Measurements from ENCODE around the gene INPP5E. TPM values are rescaled to one million over a fixed set of nuclear protein-coding genes. Genes with fewer than 3 reads are reported as not detected.

The INPP5E gene
- total RNA-seq, 4 donors from 2014 or later = 6.7 to 19.8 (median 19.2) TPM

DNA sequence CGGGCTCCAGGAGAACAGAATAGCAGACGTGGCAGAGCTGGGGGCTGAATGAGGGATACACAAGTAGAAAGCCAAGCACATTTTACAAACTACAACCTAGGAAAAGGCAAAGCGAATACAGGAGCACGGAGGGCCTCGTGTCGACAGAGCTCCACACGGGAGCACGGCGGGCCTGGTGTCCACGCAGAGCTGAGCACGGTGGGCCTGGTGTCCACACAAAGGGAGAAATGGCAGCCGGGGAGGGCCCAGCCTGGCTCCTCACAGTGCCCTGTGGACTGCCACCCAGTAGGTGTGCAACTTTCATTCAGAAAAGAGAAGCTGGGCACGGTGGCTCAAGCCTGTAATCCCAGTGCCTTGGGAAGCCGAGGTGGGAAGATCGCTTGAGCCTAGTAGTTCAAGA is 3.4 kb upstream of the INPP5E start:
- no peak for DNase-seq
- no peak overlapping the region for H3K4me3 ChIP-seq
- TF ChIP-seq, protein P1, sequence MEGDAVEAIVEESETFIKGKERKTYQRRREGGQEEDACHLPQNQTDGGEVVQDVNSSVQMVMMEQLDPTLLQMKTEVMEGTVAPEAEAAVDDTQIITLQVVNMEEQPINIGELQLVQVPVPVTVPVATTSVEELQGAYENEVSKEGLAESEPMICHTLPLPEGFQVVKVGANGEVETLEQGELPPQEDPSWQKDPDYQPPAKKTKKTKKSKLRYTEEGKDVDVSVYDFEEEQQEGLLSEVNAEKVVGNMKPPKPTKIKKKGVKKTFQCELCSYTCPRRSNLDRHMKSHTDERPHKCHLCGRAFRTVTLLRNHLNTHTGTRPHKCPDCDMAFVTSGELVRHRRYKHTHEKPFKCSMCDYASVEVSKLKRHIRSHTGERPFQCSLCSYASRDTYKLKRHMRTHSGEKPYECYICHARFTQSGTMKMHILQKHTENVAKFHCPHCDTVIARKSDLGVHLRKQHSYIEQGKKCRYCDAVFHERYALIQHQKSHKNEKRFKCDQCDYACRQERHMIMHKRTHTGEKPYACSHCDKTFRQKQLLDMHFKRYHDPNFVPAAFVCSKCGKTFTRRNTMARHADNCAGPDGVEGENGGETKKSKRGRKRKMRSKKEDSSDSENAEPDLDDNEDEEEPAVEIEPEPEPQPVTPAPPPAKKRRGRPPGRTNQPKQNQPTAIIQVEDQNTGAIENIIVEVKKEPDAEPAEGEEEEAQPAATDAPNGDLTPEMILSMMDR (IDR thresholded peaks at IDR 0.05) = no peak
- no peak for TF ChIP-seq POLR2A (IDR thresholded peaks at IDR 0.05)
- H3K9me3 ChIP-seq = no peaks in the 10 kb centered on the region
- no peak overlapping the region for H3K27ac ChIP-seq
- peaks cover 0 to 76% (median 0%) of the 10 kb centered on the region in 3 donors for H3K36me3 ChIP-seq
- peaks cover 0 to 13% (median 8%) of the 10 kb centered on the region in 4 donors for H3K4me1 ChIP-seq
- no peaks in the 10 kb centered on the region for H3K27me3 ChIP-seq

DNA sequence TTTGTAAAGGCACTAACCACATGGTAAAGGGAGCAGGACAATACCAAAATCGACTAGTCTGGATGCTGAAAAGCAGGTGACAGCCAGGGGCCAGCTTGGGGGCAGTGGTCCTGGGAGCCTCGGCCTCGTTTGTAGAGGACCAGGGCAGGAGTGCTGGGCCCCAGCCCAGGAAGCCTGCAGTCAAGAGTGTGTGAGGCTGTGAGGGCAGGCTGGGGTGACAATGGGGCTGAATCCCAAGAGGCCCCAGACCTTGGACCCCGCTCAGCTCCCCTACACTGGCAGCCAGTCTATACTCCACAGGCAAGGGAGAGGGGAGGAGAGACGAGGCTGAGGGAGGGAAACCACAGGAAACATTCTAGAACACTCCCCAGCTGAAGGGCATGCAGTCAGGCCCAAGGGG is 2.6 kb upstream of the INPP5E start:
- Histone ChIP-seq H3K27ac (no peak overlapping the region), H3K36me3 (peaks cover 0 to 68% (median 0%) of the 10 kb centered on the region in 3 donors), H3K4me3 (no peak overlapping the region), H3K4me1 (peaks cover 0 to 21% (median 16%) of the 10 kb centered on the region in 4 donors), H3K27me3 (no peaks in the 10 kb centered on the region), H3K9me3 (no peaks in the 10 kb centered on the region)
- TF ChIP-seq, protein P1 (IDR thresholded peaks at IDR 0.05) = no peak
- TF ChIP-seq POLR2A (IDR thresholded peaks at IDR 0.05) = no peak
- DNase-seq = no peak

DNA sequence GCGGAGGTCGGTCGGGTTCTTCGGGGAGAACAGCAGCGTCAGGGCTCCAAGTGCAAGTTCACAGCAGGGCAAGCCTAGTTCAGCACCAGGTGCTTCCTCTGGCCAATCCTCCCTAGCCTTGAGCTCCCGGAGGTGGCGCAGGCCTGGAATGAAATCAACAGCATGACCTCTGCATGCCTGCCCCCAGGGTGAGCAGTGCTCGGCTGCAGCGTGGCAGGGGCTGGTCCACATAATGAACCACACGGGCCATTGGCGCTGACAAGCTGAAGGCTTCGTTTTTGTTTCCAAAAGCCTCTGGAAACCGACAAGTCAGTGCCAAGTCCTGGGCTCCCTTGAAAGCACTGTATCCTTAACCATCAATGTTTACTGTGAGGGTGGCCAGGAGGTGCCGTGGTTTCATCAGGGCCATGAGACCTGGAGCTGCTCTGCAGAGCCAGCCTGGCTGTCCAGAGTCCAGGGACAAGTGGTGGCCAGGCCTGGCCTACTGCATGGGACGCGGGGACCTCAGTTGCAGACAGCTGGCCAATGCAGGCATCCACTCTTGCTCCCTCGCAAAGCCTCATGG is 2.1 kb upstream of the INPP5E start:
- DNase-seq = no peak
- no peaks in the 10 kb centered on the region for H3K9me3 ChIP-seq
- H3K27me3 ChIP-seq = no peaks in the 10 kb centered on the region
- H3K4me3 ChIP-seq = no peak overlapping the region
- peaks cover 0 to 26% (median 17%) of the 10 kb centered on the region in 4 donors for H3K4me1 ChIP-seq
- no peak overlapping the region for H3K27ac ChIP-seq
- peaks cover 0 to 63% (median 0%) of the 10 kb centered on the region in 3 donors for H3K36me3 ChIP-seq
- TF ChIP-seq, protein P1 (IDR thresholded peaks at IDR 0.05) = no peak
- TF ChIP-seq POLR2A (IDR thresholded peaks at IDR 0.05) = no peak

DNA sequence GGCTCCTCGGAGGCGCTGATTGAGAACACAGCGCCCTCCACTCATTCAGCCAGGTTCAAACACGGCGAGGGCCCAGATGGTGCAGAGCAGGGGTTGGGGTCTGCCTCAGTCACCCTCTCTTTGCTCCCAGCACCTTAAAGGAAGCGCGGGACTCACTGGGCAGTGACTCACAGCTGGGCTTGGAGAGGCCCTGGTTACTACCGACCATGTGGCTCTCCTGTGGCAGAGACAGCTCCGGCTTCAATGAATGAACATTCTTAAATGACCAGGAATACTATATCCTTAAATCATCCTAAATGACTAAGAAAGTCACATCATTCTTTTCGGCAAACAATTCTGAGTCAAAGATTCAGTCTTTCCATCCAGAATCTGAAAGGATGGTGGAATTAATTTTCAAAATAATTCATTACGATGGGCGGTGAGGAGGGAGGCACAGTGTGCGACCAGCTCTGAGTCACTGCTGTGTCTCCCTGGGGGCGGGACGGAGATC is 1.6 kb upstream of the INPP5E start:
- no peaks in the 10 kb centered on the region for H3K27me3 ChIP-seq

DNA sequence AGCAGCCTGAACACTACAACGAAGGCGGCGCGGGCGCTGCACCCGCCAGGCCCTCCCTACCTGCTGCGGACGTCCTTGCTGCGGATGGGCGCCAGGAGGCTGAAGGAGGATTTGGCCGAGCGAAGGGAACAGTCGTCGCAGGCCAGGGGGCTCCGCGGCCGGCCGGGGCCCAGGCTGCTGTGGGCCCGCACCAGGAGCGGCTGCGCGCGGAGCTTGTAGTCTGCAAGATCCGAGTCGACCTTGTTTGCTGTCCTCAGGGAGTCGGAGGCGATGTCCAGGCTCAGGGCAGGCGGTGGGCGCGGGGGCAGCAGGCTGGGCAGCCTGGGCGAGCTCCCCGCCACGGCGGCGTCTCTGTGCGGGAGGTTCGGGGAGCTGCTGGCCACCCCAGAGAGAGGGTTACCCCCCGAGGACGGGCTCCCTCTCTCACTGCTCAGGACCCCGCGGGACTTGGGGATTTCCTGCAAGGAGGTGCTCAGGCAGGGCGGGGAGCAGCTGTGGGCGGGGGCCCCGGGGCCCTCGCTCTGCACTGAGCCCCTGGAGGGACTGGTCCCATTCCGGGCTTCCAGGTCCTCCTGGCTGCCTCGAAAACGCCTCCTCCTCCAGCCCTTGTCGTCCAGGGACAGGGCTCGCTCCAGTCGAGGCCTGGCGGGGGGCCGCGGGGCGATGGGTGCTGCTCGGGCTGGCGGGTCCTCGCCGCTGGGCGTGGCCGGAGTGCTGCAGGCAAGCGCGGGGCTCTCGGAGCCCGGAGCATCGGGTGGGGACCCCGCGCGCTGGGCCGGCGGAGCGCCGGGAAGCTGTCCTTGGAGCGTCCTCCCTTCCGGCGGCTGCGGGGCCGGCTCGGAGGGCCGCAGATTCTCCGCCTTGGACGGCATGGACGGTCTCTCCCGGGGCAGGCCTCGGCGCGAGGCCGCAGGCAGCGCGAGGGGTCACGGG is 831 bp downstream of the INPP5E start:
- peaks cover 0 to 42% (median 0%) of the 10 kb centered on the region in 3 donors for H3K36me3 ChIP-seq
- no peaks in the 10 kb centered on the region for H3K27me3 ChIP-seq
- peak; percentile 51 to 64 (median 56) for DNase-seq
- H3K4me1 ChIP-seq = peaks cover 0 to 33% (median 17%) of the 10 kb centered on the region in 4 donors
- TF ChIP-seq POLR2A (IDR thresholded peaks at IDR 0.05) = no peak
- TF ChIP-seq, protein P1 (IDR thresholded peaks at IDR 0.05) = no peak
- H3K9me3 ChIP-seq = no peaks in the 10 kb centered on the region
- peak overlapping the region; percentile 75 to 87 (median 78) for H3K27ac ChIP-seq
- H3K4me3 ChIP-seq = peak overlapping the region; percentile 94 to 99 (median 96)

More for the DNA sequence above, 1.6 kb upstream of the INPP5E start:
- H3K36me3 ChIP-seq = peaks cover 0 to 61% (median 0%) of the 10 kb centered on the region in 3 donors
- no peak for DNase-seq
- no peaks in the 10 kb centered on the region for H3K9me3 ChIP-seq
- TF ChIP-seq, protein P1 (IDR thresholded peaks at IDR 0.05) = no peak
- TF ChIP-seq POLR2A (IDR thresholded peaks at IDR 0.05) = no peak
- peaks cover 0 to 31% (median 17%) of the 10 kb centered on the region in 4 donors for H3K4me1 ChIP-seq
- no peak overlapping the region for H3K27ac ChIP-seq
- H3K4me3 ChIP-seq = no peak overlapping the region
